K562 (cell line): ENCODE measurements around the gene SYNGR3. TPM values are rescaled to one million over a fixed set of nuclear protein-coding genes. Genes with fewer than 3 reads are reported as not detected.
A peak's percentile ranks its signal among the peaks of the same experiment; 100 is the strongest.

Experiments
- COPS2 ChIP-seq: fragments of 450-650 bp; conservative IDR thresholded peaks from 2 replicates; pipeline ENCODE4 v1.6.1; 2016; ENCODE audit warnings: mild to moderate bottlenecking, moderate library complexity
- CREM ChIP-seq: IDR thresholded peaks from 2 replicates; pipeline ENCODE4 v1.6.1; 2014; ENCODE audit warnings: antibody characterized with exemption, low read depth
- DNMT1 ChIP-seq: fragments of 450-650 bp; IDR thresholded peaks from 2 replicates; pipeline ENCODE4 v1.6.1; 2016; ENCODE audit warnings: antibody characterized with exemption, mild to moderate bottlenecking
- E2F3 ChIP-seq: fragments of 250-450 bp; sonication (Bioruptor Pico); IDR thresholded peaks from 2 replicates; pipeline ENCODE4 v1.4.0; 2020; ENCODE audit warnings: mild to moderate bottlenecking
- FOXA3 ChIP-seq, 2 experiments: fragments of 450-650 bp in 1 of 2; sonication (generic) in 1 of 2; formaldehyde crosslinking; IDR thresholded peaks in 1 of 2; conservative IDR thresholded peaks in 1 of 2; 2 replicates each; pipeline versions ENCODE4 v1.4.0 to v1.8.0; 2020 to 2022; ENCODE audit warnings: mild to moderate bottlenecking in 2 of 2, missing genetic modification reagents in 1 of 2
- FOXK1 ChIP-seq: sonication (generic); formaldehyde crosslinking; IDR thresholded peaks from 2 replicates; pipeline ENCODE4 v1.8.0; 2022; ENCODE audit warnings: missing genetic modification reagents, mild to moderate bottlenecking, borderline replicate concordance
- HCFC1 ChIP-seq: IDR thresholded peaks from 2 replicates; pipeline ENCODE4 v1.6.1; 2012; ENCODE audit warnings: low read depth, low read length, improper control_type of control experiment
- JUND ChIP-seq, 2 experiments: IDR thresholded peaks; 2 replicates in 1 of 2; 3 replicates in 1 of 2; pipeline ENCODE4 v1.6.1; 2011; ENCODE audit warnings: borderline replicate concordance in 2 of 2, low read depth in 2 of 2, low read length in 2 of 2, improper control_type of control experiment in 1 of 2, missing biosample characterization in 1 of 2, missing genetic modification characterization in 1 of 2, missing genetic modification reagents in 1 of 2
- LCOR ChIP-seq: sonication (generic); formaldehyde crosslinking; IDR thresholded peaks from 2 replicates; pipeline ENCODE4 v1.8.0; 2022; ENCODE audit warnings: mild to moderate bottlenecking, missing genetic modification reagents
- PHF8 ChIP-seq: fragments of 200-600 bp; sonication (generic); IDR thresholded peaks from 2 replicates; pipeline ENCODE4 v1.6.1; 2012; ENCODE audit warnings: mixed run types, mild to moderate bottlenecking, inconsistent platforms, low read length, moderate library complexity, borderline replicate concordance
- RHOXF2B ChIP-seq: fragments of 250-450 bp; sonication (Bioruptor Pico); conservative IDR thresholded peaks from 2 replicates; pipeline ENCODE4 v1.5.1; 2021
- SAFB ChIP-seq: fragments of 200-400 bp; formaldehyde crosslinking; IDR thresholded peaks from 2 replicates; pipeline ENCODE4 v1.6.1; 2017; ENCODE audit warnings: low read depth, low read length, borderline replicate concordance
- YY1 ChIP-seq, 3 experiments: IDR thresholded peaks; 2 replicates each; pipeline ENCODE4 v1.6.1; 2011; ENCODE audit warnings: low read length in 2 of 3, mild to moderate bottlenecking in 2 of 3, moderate library complexity in 2 of 3, borderline replicate concordance in 1 of 3, control low read depth in 1 of 3, low read depth in 1 of 3; ENCODE audit not compliant: insufficient read depth in 3 of 3, insufficient replicate concordance in 2 of 3, control insufficient read depth in 1 of 3, insufficient read length in 1 of 3; ENCODE audit errors: extremely low read depth in 1 of 3
- ZBTB7A ChIP-seq: IDR thresholded peaks from 2 replicates; pipeline ENCODE4 v1.6.1; 2011; ENCODE audit warnings: low read depth, mild to moderate bottlenecking, low read length, moderate library complexity, borderline replicate concordance; ENCODE audit not compliant: control insufficient read depth
- ZNF140 ChIP-seq: fragments of 250-450 bp; sonication (Bioruptor Pico); IDR thresholded peaks from 2 replicates; pipeline ENCODE4 v1.8.0; 2021; ENCODE audit warnings: moderate library complexity, mild to moderate bottlenecking, inconsistent platforms
- polyA plus RNA-seq, 8 experiments: library from polyadenylated mRNA; depleted of rRNA in 4 of 8; stranded (reverse) in 5 of 8; unstranded in 3 of 8; fragments of >200 nt; fragmentation: Nextera tagmentation in 2 of 8; fragmentation: Illumina TruSeq in 1 of 8; extraction: Ambion mirVana in 2 of 8; extraction: Trizol in 1 of 8; gene quantifications; 2 replicates each; pipeline versions ENCODE4 v1.2.1 to v1.2.3, GENCODE V29; 2011 to 2014; ENCODE audit warnings: inconsistent platforms in 1 of 8, missing spikeins in 1 of 8
- total RNA-seq, 7 experiments: library from RNA; depleted of rRNA in 6 of 7; stranded (reverse); fragments of >200 nt in 6 of 7; fragmentation: Illumina TruSeq in 2 of 7; extraction: Trizol in 2 of 7; gene quantifications; 2 replicates each; pipeline versions ENCODE4 v1.2.1 to v1.2.3, GENCODE V29; 2011 to 2021; ENCODE audit warnings: low replicate concordance in 1 of 7
- TF ChIP-seq, protein P1 (sequence below), 2 experiments: fragments of 450-650 bp; formaldehyde crosslinking in 1 of 2; IDR thresholded peaks; 2 replicates each; pipeline versions ENCODE4 v1.4.0 to v1.6.1; 2014 to 2020; ENCODE audit warnings: mild to moderate bottlenecking in 2 of 2, borderline replicate concordance in 1 of 2, low read depth in 1 of 2

The SYNGR3 gene
- total and polyA plus RNA-seq, 9 of the 15 experiments (the other 6 are each of a cell fraction or from before 2014, with no cell fraction given): 3.7 to 69.2 (median 36.3) TPM

DNA sequence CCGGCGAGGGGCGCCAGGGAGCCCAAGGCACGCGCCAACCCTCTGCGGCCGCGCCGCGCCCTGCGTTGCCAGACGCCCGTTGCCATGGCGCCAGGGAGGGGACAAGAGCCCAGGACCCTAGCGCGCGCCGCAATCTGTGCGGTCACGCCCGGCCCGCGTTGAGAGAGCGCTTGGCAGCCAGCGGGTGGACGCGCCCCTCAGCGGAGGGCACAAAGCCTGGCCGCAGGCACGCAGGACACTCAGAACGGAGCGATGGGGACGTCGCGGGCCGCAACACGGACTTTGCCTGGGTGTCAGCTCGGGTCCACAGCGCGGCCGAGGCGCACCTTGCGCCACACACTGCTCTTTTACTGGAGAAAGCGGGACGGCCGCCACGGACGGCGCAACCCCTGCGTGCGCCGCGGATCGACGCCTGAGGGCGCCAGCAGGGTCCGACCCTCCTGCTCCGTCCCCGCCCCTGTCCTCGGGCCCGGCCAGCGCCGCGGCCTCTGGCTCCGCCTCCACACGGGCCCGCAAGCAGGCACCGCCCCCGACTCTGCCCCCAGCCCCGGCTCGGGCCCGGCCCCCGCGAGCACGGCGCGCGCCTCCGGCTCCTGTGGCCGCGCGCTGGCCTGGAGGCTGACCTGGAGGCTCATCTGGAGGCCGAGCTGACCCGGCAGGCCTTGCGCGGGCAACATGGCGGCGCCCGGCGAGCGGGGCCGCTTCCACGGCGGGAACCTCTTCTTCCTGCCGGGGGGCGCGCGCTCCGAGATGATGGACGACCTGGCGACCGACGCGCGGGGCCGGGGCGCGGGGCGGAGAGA lies 6.0 kb upstream of the SYNGR3 start, which contains the start of gene GFER (continued):
- TF ChIP-seq YY1 (IDR thresholded peaks at IDR 0.05; ENCODE audit: borderline replicate concordance in 1 of 3, control insufficient read depth in 1 of 3, extremely low read depth in 1 of 3, insufficient read depth in 3 of 3, insufficient read length in 1 of 3, insufficient replicate concordance in 2 of 3, low read depth in 1 of 3, low read length in 2 of 3): peak; percentile 90 to 99 (median 98)
- TF ChIP-seq SAFB: peak; percentile 70
- peak; percentile 76 for TF ChIP-seq HCFC1
- peak; percentile 87; the same call in 1 of the 2 replicates for TF ChIP-seq PHF8
- peak; percentile 79; the same call in 1 of the 2 replicates for TF ChIP-seq ZBTB7A
- peak; percentile 39 for TF ChIP-seq CREM
- 0 out of 4 replicates have a peak, but pooled peaks of 1 of the 2 experiments have one; percentile 59 for TF ChIP-seq FOXA3 (CRISPR knock-in tag; conservative IDR thresholded peaks at IDR 0.05 in 1 of 2, IDR thresholded peaks at IDR 0.05 in 1 of 2)
- TF ChIP-seq LCOR (CRISPR knock-in tag): peak; percentile 84
- TF ChIP-seq JUND (IDR thresholded peaks at IDR 0.05; ENCODE audit: borderline replicate concordance, low read depth, low read length): no peak
- TF ChIP-seq JUND (tag; IDR thresholded peaks at IDR 0.05; ENCODE audit: borderline replicate concordance, low read depth, low read length): peak; percentile 56; the same call in 1 of the 3 replicates
- TF ChIP-seq E2F3: peak; percentile 59; the same call in 1 of the 2 replicates
- no peak for TF ChIP-seq ZNF140 (CRISPR knock-in tag)
- TF ChIP-seq RHOXF2B (CRISPR knock-in tag): no peak
- TF ChIP-seq COPS2: no peak
- no peak for TF ChIP-seq DNMT1
- no peak; the same call in 1 of the 2 replicates for TF ChIP-seq FOXK1 (CRISPR knock-in tag)
- TF ChIP-seq, protein P1, sequence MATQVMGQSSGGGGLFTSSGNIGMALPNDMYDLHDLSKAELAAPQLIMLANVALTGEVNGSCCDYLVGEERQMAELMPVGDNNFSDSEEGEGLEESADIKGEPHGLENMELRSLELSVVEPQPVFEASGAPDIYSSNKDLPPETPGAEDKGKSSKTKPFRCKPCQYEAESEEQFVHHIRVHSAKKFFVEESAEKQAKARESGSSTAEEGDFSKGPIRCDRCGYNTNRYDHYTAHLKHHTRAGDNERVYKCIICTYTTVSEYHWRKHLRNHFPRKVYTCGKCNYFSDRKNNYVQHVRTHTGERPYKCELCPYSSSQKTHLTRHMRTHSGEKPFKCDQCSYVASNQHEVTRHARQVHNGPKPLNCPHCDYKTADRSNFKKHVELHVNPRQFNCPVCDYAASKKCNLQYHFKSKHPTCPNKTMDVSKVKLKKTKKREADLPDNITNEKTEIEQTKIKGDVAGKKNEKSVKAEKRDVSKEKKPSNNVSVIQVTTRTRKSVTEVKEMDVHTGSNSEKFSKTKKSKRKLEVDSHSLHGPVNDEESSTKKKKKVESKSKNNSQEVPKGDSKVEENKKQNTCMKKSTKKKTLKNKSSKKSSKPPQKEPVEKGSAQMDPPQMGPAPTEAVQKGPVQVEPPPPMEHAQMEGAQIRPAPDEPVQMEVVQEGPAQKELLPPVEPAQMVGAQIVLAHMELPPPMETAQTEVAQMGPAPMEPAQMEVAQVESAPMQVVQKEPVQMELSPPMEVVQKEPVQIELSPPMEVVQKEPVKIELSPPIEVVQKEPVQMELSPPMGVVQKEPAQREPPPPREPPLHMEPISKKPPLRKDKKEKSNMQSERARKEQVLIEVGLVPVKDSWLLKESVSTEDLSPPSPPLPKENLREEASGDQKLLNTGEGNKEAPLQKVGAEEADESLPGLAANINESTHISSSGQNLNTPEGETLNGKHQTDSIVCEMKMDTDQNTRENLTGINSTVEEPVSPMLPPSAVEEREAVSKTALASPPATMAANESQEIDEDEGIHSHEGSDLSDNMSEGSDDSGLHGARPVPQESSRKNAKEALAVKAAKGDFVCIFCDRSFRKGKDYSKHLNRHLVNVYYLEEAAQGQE (IDR thresholded peaks at IDR 0.05; ENCODE audit: borderline replicate concordance): no peak
- TF ChIP-seq, protein P1 (CRISPR knock-in tag; IDR thresholded peaks at IDR 0.05; ENCODE audit: low read depth): peak; percentile 17; the same call in 1 of the 2 replicates
